Small intestine (tissue), 7 donors: ENCODE measurements around the gene MARCHF10. TPM values are rescaled to one million over a fixed set of nuclear protein-coding genes. Genes with fewer than 3 reads are reported as not detected.

Experiments
- DNase-seq, 2 donors: peaks; one replicate each; pipeline versions ENCODE4 v3.0.0 to v3.0.0-alpha.2; 2013
- FAIRE-seq: peaks from 2 replicates; lab custom pipeline; 2012; peaks lifted over from hg19 to GRCh38; lab: Jason Lieb, UNC
- H3K27ac ChIP-seq, 3 donors: one replicate each; pipeline ENCODE4 v1.5.1; 2013; ENCODE audit warnings: low read length in 2 of 3, mild to moderate bottlenecking in 2 of 3, control low read depth in 1 of 3, inconsistent platforms in 1 of 3, low read depth in 1 of 3, moderate library complexity in 1 of 3
- H3K27me3 ChIP-seq, 3 donors: one replicate each; pipeline ENCODE4 v1.6.1; 2013; ENCODE audit warnings: low read length in 3 of 3, inconsistent platforms in 1 of 3; ENCODE audit not compliant: control insufficient read depth in 3 of 3, insufficient read depth in 3 of 3
- H3K36me3 ChIP-seq, 3 donors: one replicate each; pipeline ENCODE4 v1.6.1; 2013; ENCODE audit warnings: low read length in 3 of 3, inconsistent platforms in 1 of 3, low read depth in 1 of 3, mild to moderate bottlenecking in 1 of 3, moderate library complexity in 1 of 3; ENCODE audit not compliant: control insufficient read depth in 3 of 3, insufficient read depth in 2 of 3
- H3K4me1 ChIP-seq, 3 donors: one replicate each; pipeline ENCODE4 v1.6.1; 2013; ENCODE audit warnings: low read length in 2 of 3, inconsistent platforms in 1 of 3, low read depth in 1 of 3, mild to moderate bottlenecking in 1 of 3, moderate library complexity in 1 of 3; ENCODE audit not compliant: control insufficient read depth in 3 of 3, insufficient read depth in 2 of 3
- H3K4me3 ChIP-seq, 3 donors: one replicate each; pipeline ENCODE4 v1.5.1; 2013; ENCODE audit warnings: low read length in 3 of 3, control low read depth in 1 of 3, inconsistent platforms in 1 of 3, low read depth in 1 of 3, mild to moderate bottlenecking in 1 of 3, moderate library complexity in 1 of 3
- H3K9me3 ChIP-seq, 2 donors: one replicate each; pipeline ENCODE4 v1.6.1; 2013; ENCODE audit warnings: low read depth in 1 of 2, low read length in 1 of 2; ENCODE audit not compliant: control insufficient read depth in 2 of 2, insufficient read depth in 1 of 2
- WGBS, 3 donors: extraction: QIAGEN DNeasy Blood & Tissue Kit; methylation state at CpG; one replicate each; pipeline ENCODE4 v1.1.7; 2013; 5-methylcytosine and 5-hydroxymethylcytosine counted together
- polyA plus RNA-seq, 4 donors: library from polyadenylated mRNA; stranded (reverse) in 3 of 4; unstranded in 1 of 4; fragments of 200-250 nt in 3 of 4; fragments of 120-200 nt in 1 of 4; gene quantifications; one replicate each; pipeline versions ENCODE4 v1.2.1 to v1.2.3, GENCODE V29; 2013
- donor health status: healthy with polysubstance abuse.
- donor health status: control.
- donor health status: control.
- donor health status: Bipolar disorder and iron deficiency.
- donor health status: healthy.

The MARCHF10 gene
- polyA plus RNA-seq, 4 donors, result 0.10 to 0.13 TPM; not detected in 2

GRCh38 chr17:62797959-62798358 lies 10.2 kb downstream of the MARCHF10 start:
- Histone ChIP-seq H3K27ac (no peak overlapping the region), H3K4me3 (no peak overlapping the region), H3K36me3 (no peaks in the 10 kb centered on the region), H3K4me1 (no peaks in the 10 kb centered on the region), H3K27me3 (no peaks in the 10 kb centered on the region), H3K9me3 (no peaks in the 10 kb centered on the region)
- DNase-seq (no peak), FAIRE-seq (no peak)

- no peaks in the 10 kb centered on the region for H3K9me3 ChIP-seq
- no peaks in the 10 kb centered on the region for H3K36me3 ChIP-seq
- 70 to 87% (median 78%) methylated on average over 1 of the region's 1 CpG for WGBS, 3 donors
- DNase-seq (no peak), FAIRE-seq (no peak)
- no peaks in the 10 kb centered on the region for H3K4me1 ChIP-seq
- no peak overlapping the region for H3K4me3 ChIP-seq
- no peaks in the 10 kb centered on the region for H3K27me3 ChIP-seq
- H3K27ac ChIP-seq, result no peak overlapping the region
These were observed 11.8 kb downstream of the MARCHF10 start for GRCh38 chr17:62796291-62796690.

- FAIRE-seq (no peak), DNase-seq (no peak)
- H3K4me3 ChIP-seq, result no peak overlapping the region
- no peaks in the 10 kb centered on the region for H3K4me1 ChIP-seq
- H3K36me3 ChIP-seq, result no peaks in the 10 kb centered on the region
- H3K27me3 ChIP-seq, result no peaks in the 10 kb centered on the region
- H3K27ac ChIP-seq, result no peak overlapping the region
- H3K9me3 ChIP-seq, result no peaks in the 10 kb centered on the region
- whole genome bisulfite sequencing, 3 donors, result 52 to 64% (median 53%) methylated on average over 4 of the region's 4 CpGs
These were observed 13.5 kb downstream of the MARCHF10 start for GRCh38 chr17:62794666-62794971.

- no peak overlapping the region for H3K27ac ChIP-seq
- DNase-seq (no peak), FAIRE-seq (no peak)
- no peaks in the 10 kb centered on the region for H3K27me3 ChIP-seq
- H3K36me3 ChIP-seq, result no peaks in the 10 kb centered on the region
- H3K9me3 ChIP-seq, result no peaks in the 10 kb centered on the region
- WGBS, 3 donors, result 64 to 67% (median 67%) methylated on average over 3 of the region's 3 CpGs
- no peak overlapping the region for H3K4me3 ChIP-seq
- no peaks in the 10 kb centered on the region for H3K4me1 ChIP-seq
These were observed 14.0 kb downstream of the MARCHF10 start for GRCh38 chr17:62793919-62794665.

GRCh38 chr17:62792447-62792800 lies 15.7 kb downstream of the MARCHF10 start:
- Histone ChIP-seq H3K27ac (no peak overlapping the region), H3K4me1 (no peaks in the 10 kb centered on the region), H3K36me3 (no peaks in the 10 kb centered on the region), H3K4me3 (no peak overlapping the region), H3K9me3 (no peaks in the 10 kb centered on the region), H3K27me3 (no peaks in the 10 kb centered on the region)
- DNase-seq (no peak), FAIRE-seq (no peak)
- 57 to 100% (median 100%) methylated on average over 1 of the region's 1 CpG for WGBS, 3 donors

- H3K4me1 ChIP-seq, result no peaks in the 10 kb centered on the region
- no peaks in the 10 kb centered on the region for H3K9me3 ChIP-seq
- no peak overlapping the region for H3K27ac ChIP-seq
- H3K36me3 ChIP-seq, result no peaks in the 10 kb centered on the region
- 76 to 82% (median 81%) methylated on average over 12 of the region's 12 CpGs for WGBS, 3 donors
- DNase-seq (no peak), FAIRE-seq (no peak)
- no peaks in the 10 kb centered on the region for H3K27me3 ChIP-seq
- no peak overlapping the region for H3K4me3 ChIP-seq
These were observed 16.2 kb downstream of the MARCHF10 start for GRCh38 chr17:62791767-62792446.

- no peaks in the 10 kb centered on the region for H3K36me3 ChIP-seq
- no peak overlapping the region for H3K4me3 ChIP-seq
- H3K9me3 ChIP-seq, result no peaks in the 10 kb centered on the region
- no peaks in the 10 kb centered on the region for H3K4me1 ChIP-seq
- no peaks in the 10 kb centered on the region for H3K27me3 ChIP-seq
- 52 to 55% (median 53%) methylated on average over 6 of the region's 6 CpGs for WGBS, 3 donors
- FAIRE-seq (no peak), DNase-seq (no peak)
- H3K27ac ChIP-seq, result no peak overlapping the region
These were observed 16.8 kb downstream of the MARCHF10 start for GRCh38 chr17:62791235-62791734.

GRCh38 chr17:62790564-62790986 lies 17.5 kb downstream of the MARCHF10 start:
- DNase-seq (no peak), FAIRE-seq (no peak)
- Histone ChIP-seq H3K4me3 (no peak overlapping the region), H3K36me3 (no peaks in the 10 kb centered on the region), H3K27ac (no peak overlapping the region), H3K27me3 (no peaks in the 10 kb centered on the region), H3K4me1 (no peaks in the 10 kb centered on the region), H3K9me3 (no peaks in the 10 kb centered on the region)
- 80 to 83% (median 81%) methylated on average over 7 of the region's 7 CpGs for WGBS, 3 donors
